Placental pericyte (primary cell): ENCODE measurements around the gene MUC16. TPM values are rescaled to one million over a fixed set of nuclear protein-coding genes. Genes with fewer than 3 reads are reported as not detected.

Experiments
- total RNA-seq: library from RNA; depleted of rRNA; stranded (reverse); fragments of >200 nt; gene quantifications from 2 replicates; pipeline ENCODE4 v1.2.3, GENCODE V29; 2012

MUC16 gene
- under 0.01 TPM in 1 of 2 replicates, not detected in the other for total RNA-seq

GRCh38 chr19:9009935-9010651 lies at the start of gene MUC16:
Gene MUC16, minus strand, starts transcription at chr19:9010409.

Other genes starting within 250 kb of the MUC16 start
- gene ZNF558, start 178.1 kb downstream of the MUC16 start, total RNA-seq = 18.5 and 22.3 TPM in 2 replicates
- gene MBD3L1, start 178.0 kb downstream of the MUC16 start, total RNA-seq = not detected in 2 replicates
- gene OR1M1, start 76.7 kb upstream of the MUC16 start, total RNA-seq = not detected in 2 replicates
- gene OR7G2, start 97.1 kb upstream of the MUC16 start, total RNA-seq = not detected in 2 replicates
- not detected in 2 replicates for gene OR7G1, start 105.4 kb upstream of the MUC16 start, total RNA-seq
- not detected in 2 replicates for gene OR7G3, start 116.5 kb upstream of the MUC16 start, total RNA-seq
- 20.3 and 24.1 TPM in 2 replicates for gene ZNF317, start 130.0 kb upstream of the MUC16 start, total RNA-seq
- gene OR7D2, start 168.6 kb upstream of the MUC16 start, total RNA-seq = not detected in 2 replicates
- gene OR7D4, start 209.2 kb upstream of the MUC16 start, total RNA-seq = not detected in 2 replicates
- gene OR7E24, start 240.5 kb upstream of the MUC16 start, total RNA-seq = not detected in 2 replicates